ENCODE data around the gene TIMELESS. TPM values are rescaled to one million over a fixed set of nuclear protein-coding genes. Genes with fewer than 3 reads are reported as not detected.
A peak's percentile ranks its signal among the peaks of the same experiment; 100 is the strongest.
"Not testable (repeated sequence)": the region's sequence is repeated elsewhere in the genome, so short reads cannot be mapped to it uniquely, and the experiment has no call there.

TIMELESS gene
- total RNA-seq (2014; rRNA removed; shearing (Covaris generic)) (44.8 and 46.5 TPM in 2 replicates), total RNA-seq (2022) (103 and 115 TPM in 2 replicates), Bru-seq, nascent RNA (percentile 74 among the genes with signal in this experiment), BruChase-seq, experiment 1, labeled RNA remaining after a 6-hour chase (percentile 91 among the genes with signal in this experiment), BruChase-seq, experiment 2, labeled RNA remaining after a 2-hour chase (percentile 84 among the genes with signal in this experiment)
- long read RNA-seq, full-length matches to known transcripts: 256 of 405 reads
- long read RNA-seq, partial matches to known transcripts: 65 of 405 reads
- long read RNA-seq, other reads (novel, unspliced or antisense): 84 of 405 reads

GRCh38 chr12:56448860-56449621 lies at the start of gene TIMELESS:
TSS of gene TIMELESS (minus strand) at chr12:56449426. CDS start at chr12:56434170, 15,256 bp downstream.
- no peaks in the 10 kb centered on the region for H3K9me2 ChIP-seq (ENCODE audit: insufficient read depth, low read length)
- peaks cover 30% of the 10 kb centered on the region for H3K36me3 ChIP-seq (ENCODE audit: insufficient read depth, low read length)
- peaks cover 38% of the 10 kb centered on the region; the same call in 1 of the 2 replicates for H3K79me2 ChIP-seq (ENCODE audit: insufficient read depth, low read depth, low read length)
- peak within 1 kb of the TSS; percentile 80 for H2AFZ ChIP-seq (ENCODE audit: low read length)
- H3K4me2 ChIP-seq (ENCODE audit: low read length): peak within 1 kb of the TSS; percentile 77
- intact Hi-C loops (cut with micrococcal nuclease; ENCODE audit: unreplicated experiment): loop anchor here (1.0 to 5.0 kb wide), 5 partner anchors 74 to 322 kb away; partner anchors contain the start of genes ESYT1, PAN2 and STAT2
- CTCF ChIA-PET (ENCODE audit: unreplicated experiment): interaction anchor here (1.2 to 1.5 kb wide), 3 partner anchors 10 to 89 kb away, joined by 3 to 10 read pairs (median 3); partner anchors contain the start of gene STAT2
- DNase-seq (ENCODE audit: low spot score): peak; percentile 92
- peak within 1 kb of the TSS; percentile 88 for H3K4me3 ChIP-seq (ENCODE audit: low read depth, low read length, poor library complexity, severe bottlenecking)
- POLR2A ChIA-PET: interaction anchor here (0.8 to 7.5 kb wide), 16 partner anchors 10 to 259 kb away, joined by 3 to 98 read pairs (median 4); partner anchors contain the start of genes CNPY2, IL23A, PAN2 and SMARCC2
- BruUV-seq (replicated peaks): TSS peak; percentile 84
- no peak for TF ChIP-seq EZH2phosphoT487 (IDR thresholded peaks at IDR 0.05; ENCODE audit: borderline replicate concordance, low read depth, low read length)
- TF ChIP-seq, protein P1, sequence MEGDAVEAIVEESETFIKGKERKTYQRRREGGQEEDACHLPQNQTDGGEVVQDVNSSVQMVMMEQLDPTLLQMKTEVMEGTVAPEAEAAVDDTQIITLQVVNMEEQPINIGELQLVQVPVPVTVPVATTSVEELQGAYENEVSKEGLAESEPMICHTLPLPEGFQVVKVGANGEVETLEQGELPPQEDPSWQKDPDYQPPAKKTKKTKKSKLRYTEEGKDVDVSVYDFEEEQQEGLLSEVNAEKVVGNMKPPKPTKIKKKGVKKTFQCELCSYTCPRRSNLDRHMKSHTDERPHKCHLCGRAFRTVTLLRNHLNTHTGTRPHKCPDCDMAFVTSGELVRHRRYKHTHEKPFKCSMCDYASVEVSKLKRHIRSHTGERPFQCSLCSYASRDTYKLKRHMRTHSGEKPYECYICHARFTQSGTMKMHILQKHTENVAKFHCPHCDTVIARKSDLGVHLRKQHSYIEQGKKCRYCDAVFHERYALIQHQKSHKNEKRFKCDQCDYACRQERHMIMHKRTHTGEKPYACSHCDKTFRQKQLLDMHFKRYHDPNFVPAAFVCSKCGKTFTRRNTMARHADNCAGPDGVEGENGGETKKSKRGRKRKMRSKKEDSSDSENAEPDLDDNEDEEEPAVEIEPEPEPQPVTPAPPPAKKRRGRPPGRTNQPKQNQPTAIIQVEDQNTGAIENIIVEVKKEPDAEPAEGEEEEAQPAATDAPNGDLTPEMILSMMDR (conservative IDR thresholded peaks at IDR 0.05; ENCODE audit: low read length): no peak
- H3K27ac ChIP-seq (ENCODE audit: low read depth, low read length, poor library complexity, severe bottlenecking): peak within 1 kb of the TSS; percentile 90
- no peaks in the 10 kb centered on the region for H4K20me1 ChIP-seq (ENCODE audit: insufficient read depth, low read length)
- no peaks in the 10 kb centered on the region for H3K9me3 ChIP-seq (ENCODE audit: low read length)
- peaks cover 25% of the 10 kb centered on the region for H3K4me1 ChIP-seq (ENCODE audit: insufficient read depth, low read length, poor library complexity, severe bottlenecking)

- H4K20me1 ChIP-seq (ENCODE audit: insufficient read depth, low read length); DNase-seq (ENCODE audit: low spot score); CTCF ChIA-PET (ENCODE audit: unreplicated experiment); BruUV-seq (replicated peaks); POLR2A ChIA-PET; H2AFZ ChIP-seq (ENCODE audit: low read length); H3K9me3 ChIP-seq (ENCODE audit: low read length); H3K4me1 ChIP-seq (ENCODE audit: insufficient read depth, low read length, poor library complexity, severe bottlenecking); intact Hi-C loops (cut with micrococcal nuclease; ENCODE audit: unreplicated experiment); H3K4me3 ChIP-seq (ENCODE audit: low read depth, low read length, poor library complexity, severe bottlenecking); H3K27ac ChIP-seq (ENCODE audit: low read depth, low read length, poor library complexity, severe bottlenecking); H3K9me2 ChIP-seq (ENCODE audit: insufficient read depth, low read length); H3K4me2 ChIP-seq (ENCODE audit: low read length); H3K79me2 ChIP-seq (ENCODE audit: insufficient read depth, low read depth, low read length); H3K36me3 ChIP-seq (ENCODE audit: insufficient read depth, low read length): not testable (repeated sequence)
Measured at GRCh38 chr12:56498126-56498902, 49.1 kb upstream of the TIMELESS start.

DNA sequence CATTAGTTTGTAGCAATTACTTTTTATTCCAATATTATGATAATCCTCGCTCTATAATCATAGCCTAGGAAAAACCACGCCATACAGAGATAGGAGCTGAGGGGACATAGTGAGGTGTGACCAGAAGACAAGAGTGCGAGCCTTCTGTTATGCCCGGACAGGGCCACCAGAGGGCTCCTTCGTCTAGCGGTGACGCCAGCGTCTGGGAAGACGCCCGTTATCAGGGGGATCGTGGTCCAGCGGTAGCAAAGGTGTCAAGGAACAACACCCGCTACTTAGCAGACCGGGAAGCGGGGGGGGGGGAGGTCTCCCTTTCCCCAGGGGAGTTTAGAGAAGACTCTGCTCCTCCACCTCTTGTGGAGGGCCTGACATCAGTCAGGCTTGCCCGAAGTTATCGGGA lies 47.5 kb upstream of the TIMELESS start:
- H4K20me1 ChIP-seq (ENCODE audit: insufficient read depth, low read length); CTCF ChIA-PET (ENCODE audit: unreplicated experiment); H3K79me2 ChIP-seq (ENCODE audit: insufficient read depth, low read depth, low read length); H3K9me2 ChIP-seq (ENCODE audit: insufficient read depth, low read length); H3K4me3 ChIP-seq (ENCODE audit: low read depth, low read length, poor library complexity, severe bottlenecking); H3K27ac ChIP-seq (ENCODE audit: low read depth, low read length, poor library complexity, severe bottlenecking); H3K9me3 ChIP-seq (ENCODE audit: low read length); H2AFZ ChIP-seq (ENCODE audit: low read length); H3K36me3 ChIP-seq (ENCODE audit: insufficient read depth, low read length); POLR2A ChIA-PET; BruUV-seq (replicated peaks); intact Hi-C loops (cut with micrococcal nuclease; ENCODE audit: unreplicated experiment); H3K4me1 ChIP-seq (ENCODE audit: insufficient read depth, low read length, poor library complexity, severe bottlenecking); H3K4me2 ChIP-seq (ENCODE audit: low read length): not testable (repeated sequence)
- DNase-seq (ENCODE audit: low spot score): peak; percentile 39
- TF ChIP-seq, protein P1 (conservative IDR thresholded peaks at IDR 0.05; ENCODE audit: low read length): peak; percentile 54

DNA sequence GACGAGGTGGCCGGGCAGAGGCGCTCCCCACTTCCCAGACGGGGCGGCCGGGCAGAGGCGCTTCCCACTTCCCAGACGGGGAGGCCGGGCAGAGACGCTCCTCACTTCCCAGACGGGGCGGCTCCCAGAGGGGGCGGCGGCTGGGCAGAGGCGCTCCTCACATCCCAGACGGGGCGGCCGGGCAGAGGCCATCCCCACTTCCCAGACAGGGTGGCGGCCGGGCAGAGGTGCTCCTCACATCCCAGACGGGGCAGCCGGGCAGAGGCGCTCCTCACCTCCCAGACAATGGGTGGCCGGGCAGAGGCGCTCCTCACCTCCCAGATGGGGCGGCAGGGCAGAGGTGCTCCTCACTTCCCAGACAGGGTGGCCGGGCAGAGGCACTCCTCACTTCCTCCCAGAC lies 45.3 kb upstream of the TIMELESS start:
- H3K9me2 ChIP-seq (ENCODE audit: insufficient read depth, low read length); H3K36me3 ChIP-seq (ENCODE audit: insufficient read depth, low read length); intact Hi-C loops (cut with micrococcal nuclease; ENCODE audit: unreplicated experiment); H3K27ac ChIP-seq (ENCODE audit: low read depth, low read length, poor library complexity, severe bottlenecking); H3K79me2 ChIP-seq (ENCODE audit: insufficient read depth, low read depth, low read length); POLR2A ChIA-PET; H4K20me1 ChIP-seq (ENCODE audit: insufficient read depth, low read length); H3K4me1 ChIP-seq (ENCODE audit: insufficient read depth, low read length, poor library complexity, severe bottlenecking); BruUV-seq (replicated peaks); H3K4me3 ChIP-seq (ENCODE audit: low read depth, low read length, poor library complexity, severe bottlenecking); H3K9me3 ChIP-seq (ENCODE audit: low read length); DNase-seq (ENCODE audit: low spot score); CTCF ChIA-PET (ENCODE audit: unreplicated experiment); H2AFZ ChIP-seq (ENCODE audit: low read length); H3K4me2 ChIP-seq (ENCODE audit: low read length): not testable (repeated sequence)

Data from OCI-LY7 (cell line).